GM18508 (cell line): Measurements from ENCODE around the gene CEMIP.
"Not testable (repeated sequence)": the region's sequence is repeated elsewhere in the genome, so short reads cannot be mapped to it uniquely, and the experiment has no call there.

Experiments used
- ATAC-seq: cut with Tn5 transposase; IDR thresholded peaks from one replicate; pipeline ENCODE4 v1.9.1; 2021; ENCODE audit warnings: moderate number of reproducible peaks; ENCODE audit not compliant: insufficient read depth, unreplicated experiment

CEMIP gene

GRCh38 chr15:80942266-80942665 lies 163.1 kb downstream of the CEMIP start:
- no peak for ATAC-seq

DNA sequence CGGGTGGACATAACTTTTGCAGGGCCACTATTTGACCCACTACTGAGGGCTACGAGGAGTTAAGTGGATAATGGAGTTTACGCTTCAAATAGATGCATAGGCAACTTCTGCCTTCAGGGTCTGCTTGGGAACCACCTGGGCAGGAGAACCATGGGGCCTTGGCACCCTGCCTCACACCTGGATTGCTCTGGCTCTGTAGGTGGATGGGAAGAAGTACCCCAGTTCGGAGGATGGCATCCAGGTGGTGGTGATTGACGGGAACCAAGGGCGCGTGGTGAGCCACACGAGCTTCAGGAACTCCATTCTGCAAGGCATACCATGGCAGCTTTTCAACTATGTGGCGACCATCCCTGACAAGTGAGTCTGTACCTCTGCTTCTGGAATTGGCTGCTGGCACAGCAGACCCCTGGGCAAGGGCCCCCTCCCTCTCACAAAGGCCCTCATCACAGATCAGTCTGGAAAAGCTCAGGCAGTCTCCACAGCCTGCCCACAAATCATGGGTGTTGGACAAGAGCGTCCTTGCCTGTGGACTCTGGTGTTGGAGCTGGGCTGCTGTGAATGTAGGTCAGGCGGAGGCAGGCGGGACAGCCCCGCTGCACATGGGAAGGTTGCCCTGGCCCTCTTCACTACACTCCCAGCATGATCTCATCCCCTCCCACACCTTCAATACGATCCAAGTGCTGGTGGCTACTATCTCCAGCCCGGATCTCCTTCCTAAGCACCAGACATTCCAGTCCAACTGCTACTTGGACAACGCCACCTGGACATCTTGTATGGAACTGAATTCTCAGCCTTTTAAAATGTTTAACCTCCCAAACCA lies 163.8 kb downstream of the CEMIP start:
- no peak for ATAC-seq

- no peak for ATAC-seq
Measured at GRCh38 chr15:80944818-80945217, 165.6 kb downstream of the CEMIP start.

DNA sequence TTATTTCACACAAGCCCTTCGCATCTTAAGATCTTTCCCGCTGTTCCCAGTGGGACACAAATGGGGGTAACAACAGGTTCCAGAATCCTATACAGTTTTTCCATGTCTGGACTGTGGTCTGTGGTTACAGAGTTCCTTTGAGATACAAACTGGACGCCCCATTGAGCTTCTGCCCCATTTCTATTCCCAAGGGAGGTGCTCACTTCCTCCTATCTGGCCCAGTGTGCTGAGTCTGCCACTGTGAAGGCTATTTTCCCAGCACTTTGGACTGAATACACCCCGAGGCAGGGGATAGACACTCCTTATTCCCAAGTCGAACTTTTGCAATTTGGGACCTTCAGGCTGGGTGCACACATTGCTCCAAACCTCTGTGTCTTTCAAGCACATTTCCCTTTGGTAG lies 166.4 kb downstream of the CEMIP start:
- ATAC-seq: no peak

GRCh38 chr15:80946576-80946975 lies 167.4 kb downstream of the CEMIP start:
- ATAC-seq: no peak

GRCh38 chr15:80948651-80949292 lies 169.6 kb downstream of the CEMIP start:
- ATAC-seq: no peak

- ATAC-seq: no peak
Measured at GRCh38 chr15:80949756-80950155, 170.6 kb downstream of the CEMIP start.

DNA sequence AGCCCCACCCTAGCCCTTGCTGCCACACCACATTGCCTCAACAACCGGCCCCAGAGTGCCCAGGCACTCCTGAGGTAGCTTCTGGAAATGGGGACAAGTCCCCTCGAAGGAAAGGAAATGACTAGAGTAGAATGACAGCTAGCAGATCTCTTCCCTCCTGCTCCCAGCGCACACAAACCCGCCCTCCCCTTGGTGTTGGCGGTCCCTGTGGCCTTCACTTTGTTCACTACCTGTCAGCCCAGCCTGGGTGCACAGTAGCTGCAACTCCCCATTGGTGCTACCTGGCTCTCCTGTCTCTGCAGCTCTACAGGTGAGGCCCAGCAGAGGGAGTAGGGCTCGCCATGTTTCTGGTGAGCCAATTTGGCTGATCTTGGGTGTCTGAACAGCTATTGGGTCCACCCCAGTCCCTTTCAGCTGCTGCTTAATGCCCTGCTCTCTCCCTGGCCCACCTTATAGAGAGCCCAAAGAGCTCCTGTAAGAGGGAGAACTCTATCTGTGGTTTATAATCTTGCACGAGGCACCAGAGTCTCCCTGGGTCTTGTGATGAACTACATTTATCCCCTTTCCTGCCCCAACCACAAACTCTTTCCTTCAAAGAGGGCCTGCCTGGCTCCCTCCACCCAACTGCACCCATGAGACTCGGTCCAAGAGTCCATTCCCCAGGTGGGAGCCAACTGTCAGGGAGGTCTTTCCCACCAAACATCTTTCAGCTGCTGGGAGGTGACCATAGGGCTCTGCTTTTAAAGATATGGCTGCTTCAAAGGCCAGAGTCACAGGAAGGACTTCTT lies 171.3 kb downstream of the CEMIP start:
- no peak for ATAC-seq

DNA sequence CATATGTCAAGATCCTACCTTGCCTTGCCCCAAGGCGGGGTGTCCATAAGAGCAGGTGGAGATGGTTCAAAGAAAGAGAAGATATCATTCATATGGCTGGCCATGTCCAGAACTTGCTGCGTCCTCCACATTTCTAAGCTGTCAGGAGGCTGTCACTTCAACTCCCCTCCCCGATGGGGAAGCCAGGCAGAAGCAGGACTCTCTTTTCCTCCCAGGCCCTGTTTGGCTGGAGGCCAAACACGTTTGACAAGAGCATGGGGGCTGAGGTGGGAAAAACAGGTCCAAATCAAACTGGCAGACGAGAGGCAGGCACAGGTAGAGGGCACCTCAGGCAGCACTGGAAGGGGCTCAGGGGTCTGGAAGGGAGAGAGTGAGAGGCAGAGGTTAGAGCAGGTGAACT lies 172.8 kb downstream of the CEMIP start:
- ATAC-seq: no peak

- no peak for ATAC-seq
Measured at GRCh38 chr15:80953001-80953952, 174.1 kb downstream of the CEMIP start.

DNA sequence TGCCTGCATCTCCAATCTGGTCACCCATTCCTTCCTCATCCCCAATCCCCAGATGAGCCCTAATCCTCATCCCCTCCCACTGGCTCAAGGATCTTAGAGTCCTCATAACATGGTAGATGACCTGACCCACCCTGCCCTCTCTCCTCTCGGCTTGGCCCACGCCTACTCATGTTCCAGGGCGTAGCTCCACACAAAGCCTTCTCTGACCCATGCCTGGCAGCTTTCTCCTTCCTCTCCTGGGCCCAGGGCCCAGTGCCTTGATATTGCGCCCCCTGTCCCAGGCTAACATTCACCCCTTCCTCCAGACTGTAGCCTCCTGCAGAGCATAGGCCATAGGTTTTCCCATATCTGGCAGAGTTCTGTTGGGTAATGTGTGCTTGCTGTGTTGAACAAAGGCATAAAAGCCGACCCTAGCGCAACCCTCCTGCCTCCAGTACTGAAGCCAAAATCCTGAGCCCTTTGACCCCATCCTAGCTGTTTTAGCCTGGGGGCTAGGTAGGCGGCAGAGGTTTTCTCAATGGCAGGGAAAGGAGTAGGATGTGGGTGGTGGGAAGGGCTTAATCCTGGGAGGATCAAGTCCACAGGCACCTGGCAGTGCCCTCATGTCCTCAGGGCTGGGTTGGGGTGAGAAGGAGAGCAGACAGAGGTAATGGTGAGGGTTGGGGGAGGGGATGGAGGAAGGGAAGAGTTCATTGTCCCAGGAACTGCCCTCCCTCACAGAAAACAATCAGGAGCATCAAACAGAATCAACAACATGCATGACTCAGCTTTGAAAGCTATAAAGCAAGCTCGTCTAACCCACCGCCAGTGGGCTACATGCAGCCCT lies 175.0 kb downstream of the CEMIP start:
- ATAC-seq: no peak

GRCh38 chr15:80955571-80956452 lies 176.6 kb downstream of the CEMIP start:
- not testable (repeated sequence) for ATAC-seq

GRCh38 chr15:80957556-80957955 lies 178.4 kb downstream of the CEMIP start:
- ATAC-seq: no peak

GRCh38 chr15:80957976-80958375 lies 178.8 kb downstream of the CEMIP start:
- ATAC-seq: no peak

GRCh38 chr15:80958818-80959495 lies 179.8 kb downstream of the CEMIP start:
- no peak for ATAC-seq

DNA sequence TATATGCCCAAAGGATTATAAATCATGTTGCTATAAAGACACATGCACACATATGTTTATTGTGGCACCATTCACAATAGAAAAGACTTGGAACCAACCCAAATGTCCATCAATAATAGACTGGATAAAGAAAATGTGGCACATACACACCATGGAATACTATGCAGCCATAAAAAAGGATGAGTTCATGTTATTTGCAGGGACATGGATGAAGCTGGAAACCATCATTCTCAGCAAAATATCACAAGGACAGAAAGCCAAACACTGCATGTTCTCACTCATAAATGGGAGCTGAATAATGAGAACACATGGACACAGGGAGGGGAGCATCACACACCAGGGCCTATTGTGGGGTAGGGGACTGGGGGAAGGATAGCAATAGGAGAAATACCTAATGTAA lies 186.3 kb downstream of the CEMIP start:
- not testable (repeated sequence) for ATAC-seq

GRCh38 chr15:80966431-80967197 lies 187.4 kb downstream of the CEMIP start:
- no peak for ATAC-seq
